Lower leg skin (tissue), 3 donors: ENCODE results near the gene KIAA1671.

ENCODE experiments used
- CTCF ChIP-seq, 3 donors: fragments of 450-650 bp; IDR thresholded peaks; one replicate each; pipeline ENCODE4 v1.5.1; 2016; ENCODE audit warnings: antibody characterized with exemption in 3 of 3, mild to moderate bottlenecking in 3 of 3, moderate library complexity in 2 of 3
- POLR2A ChIP-seq, 2 donors: fragments of 450-650 bp; IDR thresholded peaks; one replicate each; pipeline ENCODE4 v1.6.1; 2016 to 2017; ENCODE audit warnings: antibody characterized with exemption in 2 of 2, mild to moderate bottlenecking in 1 of 2, moderate library complexity in 1 of 2

DNA sequence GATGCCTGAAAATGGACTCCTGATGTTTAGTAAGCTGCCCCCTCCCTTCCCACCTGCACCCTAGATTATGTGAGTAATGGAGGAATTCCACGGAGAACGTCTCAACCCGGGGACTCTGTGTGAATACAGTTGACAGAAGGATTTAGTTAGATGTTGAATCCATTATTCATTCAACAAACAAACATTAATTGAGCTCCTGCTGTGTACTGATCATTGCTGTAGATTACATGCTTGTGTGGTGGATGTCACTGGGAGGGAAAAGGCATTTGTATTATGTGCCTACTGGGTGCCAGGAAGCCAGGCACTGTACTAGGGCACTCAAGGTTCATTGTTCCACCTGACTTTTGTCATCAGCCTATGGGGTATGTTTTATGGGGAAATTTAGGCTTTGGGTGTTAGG, 224.3 kb downstream of the KIAA1671 start:
- TF ChIP-seq CTCF (IDR thresholded peaks at IDR 0.05) (no peak), POLR2A (IDR thresholded peaks at IDR 0.05) (no peak)
